Activated CD8-positive, alpha-beta memory T cell treated with anti-CD3 and anti-CD28 coated beads, Interleukin-2, amount 50 U/mL, for 24 hours (primary cell): ENCODE results near the gene HSCB.
"Not testable (repeated sequence)": the region's sequence is repeated elsewhere in the genome, so short reads cannot be mapped to it uniquely, and the experiment has no call there.

Experiments used
- DNase-seq: peaks from one replicate; pipeline ENCODE4 v3.0.0-alpha.2; 2020; ENCODE audit errors: extremely low read depth

HSCB gene

GRCh38 chr22:28791841-28792490, 50.1 kb downstream of the HSCB start:
- DNase-seq, result no peak

- no peak for DNase-seq
Measured at GRCh38 chr22:28792491-28793383, 50.9 kb downstream of the HSCB start.

GRCh38 chr22:28793976-28794584, 52.2 kb downstream of the HSCB start:
- DNase-seq, result no peak

- DNase-seq, result no peak
Measured at GRCh38 chr22:28795071-28795693, 53.3 kb downstream of the HSCB start.

- no peak for DNase-seq
Measured at GRCh38 chr22:28795932-28796856, 54.4 kb downstream of the HSCB start.

- no peak for DNase-seq
Measured at GRCh38 chr22:28798810-28799605, 57.2 kb downstream of the HSCB start.

GRCh38 chr22:28799606-28800307, 57.9 kb downstream of the HSCB start:
- no peak for DNase-seq

GRCh38 chr22:28800308-28801041, 58.6 kb downstream of the HSCB start, which contains the start of gene XBP1:
Gene XBP1, minus strand, starts transcription at chr22:28800569.
- peak; percentile 75 for DNase-seq

GRCh38 chr22:28801845-28802594, 60.2 kb downstream of the HSCB start:
- no peak for DNase-seq

GRCh38 chr22:28802595-28803123, 60.8 kb downstream of the HSCB start:
- no peak for DNase-seq

- not testable (repeated sequence) for DNase-seq
Measured at GRCh38 chr22:28805426-28805825, 63.6 kb downstream of the HSCB start.
